ENCODE measurements around the gene BSN. TPM values are rescaled to one million over a fixed set of nuclear protein-coding genes. Genes with fewer than 3 reads are reported as not detected.

The BSN gene
- total and polyA plus RNA-seq, 2 of the 4 experiments (the other 2 are of a cell fraction): under 0.01 to 0.03 TPM

DNA sequence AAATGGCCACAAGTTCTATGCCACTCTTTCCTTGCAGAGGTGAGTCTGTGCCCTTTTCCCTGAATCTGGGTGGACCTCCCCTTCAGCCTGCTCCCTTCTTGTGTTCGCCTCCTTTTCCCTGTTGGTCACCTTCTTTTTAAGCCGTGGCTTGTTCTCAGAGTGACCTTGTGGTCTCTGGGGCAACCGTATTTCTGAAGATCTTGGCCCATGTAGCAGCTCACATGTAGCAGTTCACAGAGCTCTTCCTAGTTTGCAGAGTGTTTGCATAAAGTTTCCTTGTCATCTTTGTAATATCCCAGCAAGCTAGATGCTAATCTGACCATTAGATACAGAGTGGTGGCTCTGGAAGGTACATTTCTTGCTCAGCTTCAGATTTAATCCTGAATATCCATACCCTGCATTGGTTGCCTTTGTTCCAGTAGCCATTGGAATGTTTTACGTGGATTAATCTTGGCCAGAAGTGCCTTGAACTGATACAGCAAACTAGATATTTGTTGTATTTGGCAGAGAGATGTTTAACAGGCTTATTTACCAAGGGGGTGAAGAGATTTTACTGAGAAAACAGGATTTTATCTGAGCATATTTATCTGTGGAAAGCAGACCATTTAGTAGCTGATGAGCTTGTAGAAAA lies 40.7 kb upstream of the BSN start:
- Histone ChIP-seq H3K4ac (ENCODE audit: low read depth, low read length) (no peak overlapping the region), H3K23ac (ENCODE audit: low read depth, low read length) (no peak overlapping the region), H3K4me1 (ENCODE audit: control insufficient read depth, insufficient read depth, low read length) (no peaks in the 10 kb centered on the region), H2AK5ac (ENCODE audit: low read depth, low read length) (no peak overlapping the region), H3K56ac (ENCODE audit: extremely low read depth, insufficient read depth, low read length) (no peak overlapping the region), H2BK120ac (ENCODE audit: low read depth, low read length) (no peak overlapping the region), H2AFZ (replicated peaks; ENCODE audit: low read length, poor library complexity) (no peak overlapping the region), H4K8ac (ENCODE audit: low read depth in 2 of 2, low read length in 2 of 2) (no peak overlapping the region), H3K9me1 (ENCODE audit: insufficient read depth, low read length) (peaks cover 10% of the 10 kb centered on the region), H3K4me3 (ENCODE audit: insufficient read depth, low read depth, low read length) (no peak overlapping the region), H4K20me1 (ENCODE audit: insufficient read depth, low read length) (peaks cover under 1% of the 10 kb centered on the region; the same call in 1 of the 2 replicates), H2BK20ac (ENCODE audit: low read depth, low read length) (no peak overlapping the region), H2AK9ac (replicated peaks; ENCODE audit: low read depth, low read length, poor library complexity) (no peak overlapping the region), H3K9me3 (ENCODE audit: control insufficient read depth, insufficient read depth, low read length) (no peaks in the 10 kb centered on the region), H3K27me3 (ENCODE audit: control insufficient read depth, insufficient read depth, low read length) (no peaks in the 10 kb centered on the region), H2BK5ac (ENCODE audit: low read depth, low read length, poor library complexity, severe bottlenecking) (no peak overlapping the region), H3K9ac (ENCODE audit: low read depth, low read length) (no peak overlapping the region), H3K36me3 (ENCODE audit: control insufficient read depth, insufficient read depth, low read length) (peaks cover 6% of the 10 kb centered on the region; the same call in 1 of the 2 replicates), H3K4me2 (ENCODE audit: low read depth, low read length) (no peak overlapping the region), H2BK15ac (ENCODE audit: low read depth, low read length) (no peak overlapping the region), H3K18ac (ENCODE audit: low read depth, low read length) (no peak overlapping the region), H3K14ac (replicated peaks; ENCODE audit: low read depth, low read length) (no peak overlapping the region), H3K27ac (ENCODE audit: insufficient read depth, low read length) (no peak overlapping the region), H4K5ac (ENCODE audit: low read depth, low read length) (no peak overlapping the region), H3K79me1 (ENCODE audit: low read depth in 1 of 2, low read length in 2 of 2) (peaks cover 0 to 15% of the 10 kb centered on the region in 2 experiments; a peak in 3 of 4 replicates), H4K91ac (ENCODE audit: insufficient read depth, low read depth, low read length) (no peak overlapping the region)
- DNase-seq (no peak), ATAC-seq (ENCODE audit: low read depth) (no peak)
- CTCF ChIA-PET: interaction anchor here (1.8 kb wide), 1 partner anchor 26 kb away, joined by 4 read pairs; no protein-coding TSS in a partner anchor
- no TSS peak for BruUV-seq (replicated peaks)
- dilution Hi-C loops (cut with HindIII; ENCODE audit: low sequenced_read_pairs, unreplicated experiment) (no loop called here), in situ Hi-C loops (cut with MboI; ENCODE audit: low sequenced_read_pairs) (no loop called here), intact Hi-C loops (cut with micrococcal nuclease) (no loop called here)
- no peak for TF ChIP-seq BHLHE40 (IDR thresholded peaks at IDR 0.05; ENCODE audit: low read depth, low read length)
- no peak for TF ChIP-seq FOS (IDR thresholded peaks at IDR 0.05; ENCODE audit: low read depth, low read length)
- no peak for TF ChIP-seq RFX5 (IDR thresholded peaks at IDR 0.05; ENCODE audit: low read depth, low read length)
- no peak for TF ChIP-seq SMC3 (IDR thresholded peaks at IDR 0.05; ENCODE audit: low read depth, low read length)
- no peak for TF ChIP-seq ELK1 (IDR thresholded peaks at IDR 0.05; ENCODE audit: borderline replicate concordance, low read depth, low read length)
- no peak for TF ChIP-seq MAZ (IDR thresholded peaks at IDR 0.05; ENCODE audit: borderline replicate concordance, low read depth, low read length)
- no peak for TF ChIP-seq POLR2A (IDR thresholded peaks at IDR 0.05; ENCODE audit: low read depth, low read length)
- TF ChIP-seq RCOR1 (IDR thresholded peaks at IDR 0.05; ENCODE audit: insufficient replicate concordance, low read length): no peak
- TF ChIP-seq MAFK (IDR thresholded peaks at IDR 0.05; ENCODE audit: low read depth, low read length): no peak
- TF ChIP-seq CEBPB (IDR thresholded peaks at IDR 0.05; ENCODE audit: low read depth, low read length): no peak
- no peak for TF ChIP-seq RAD21 (IDR thresholded peaks at IDR 0.05; ENCODE audit: low read length)
- no peak for TF ChIP-seq NFE2L2 (IDR thresholded peaks at IDR 0.05; ENCODE audit: low read depth, low read length)
- TF ChIP-seq MXI1 (IDR thresholded peaks at IDR 0.05; ENCODE audit: borderline replicate concordance, low read depth, low read length): no peak
- no peak for TF ChIP-seq CTCF (conservative IDR thresholded peaks at IDR 0.05; ENCODE audit: low read depth, low read length)
- no peak for TF ChIP-seq CHD1 (IDR thresholded peaks at IDR 0.05; ENCODE audit: low read depth, low read length)
- TF ChIP-seq, protein P1, sequence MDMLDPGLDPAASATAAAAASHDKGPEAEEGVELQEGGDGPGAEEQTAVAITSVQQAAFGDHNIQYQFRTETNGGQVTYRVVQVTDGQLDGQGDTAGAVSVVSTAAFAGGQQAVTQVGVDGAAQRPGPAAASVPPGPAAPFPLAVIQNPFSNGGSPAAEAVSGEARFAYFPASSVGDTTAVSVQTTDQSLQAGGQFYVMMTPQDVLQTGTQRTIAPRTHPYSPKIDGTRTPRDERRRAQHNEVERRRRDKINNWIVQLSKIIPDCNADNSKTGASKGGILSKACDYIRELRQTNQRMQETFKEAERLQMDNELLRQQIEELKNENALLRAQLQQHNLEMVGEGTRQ (IDR thresholded peaks at IDR 0.05; ENCODE audit: low read depth, low read length): no peak
- WGBS, 2 experiments (ENCODE audit: extremely low coverage in 2 of 2, insufficient read length in 1 of 2): 100% methylated on average over 1 of the region's 4 CpGs; no CpG with 5 or more reads in 1 of the 2 experiments
- POLR2A ChIA-PET (ENCODE audit: unreplicated experiment): no interaction called here

Measured in IMR-90 (cell line).